ENCODE data around the gene YOD1.

YOD1 gene

GRCh38 chr1:207072233-207072632, 21.2 kb upstream of the YOD1 start:
- DNase-seq (ENCODE audit: low spot score): no peak

GRCh38 chr1:207071426-207071825, 20.4 kb upstream of the YOD1 start:
- DNase-seq (ENCODE audit: low spot score): no peak

- DNase-seq (ENCODE audit: low spot score): no peak
These were observed 19.8 kb upstream of the YOD1 start for GRCh38 chr1:207070811-207071210.

GRCh38 chr1:207069858-207070506, 19.0 kb upstream of the YOD1 start:
- no peak for DNase-seq (ENCODE audit: low spot score)

- no peak for DNase-seq (ENCODE audit: low spot score)
These were observed 18.1 kb upstream of the YOD1 start for GRCh38 chr1:207069061-207069460.

- no peak for DNase-seq (ENCODE audit: low spot score)
These were observed 16.7 kb upstream of the YOD1 start for GRCh38 chr1:207067665-207068064.

- DNase-seq (ENCODE audit: low spot score): no peak
These were observed 16.2 kb upstream of the YOD1 start for GRCh38 chr1:207067185-207067584.

- no peak for DNase-seq (ENCODE audit: low spot score)
These were observed 13.6 kb upstream of the YOD1 start for GRCh38 chr1:207064561-207064960.

GRCh38 chr1:207063014-207063413, 12.0 kb upstream of the YOD1 start:
- no peak for DNase-seq (ENCODE audit: low spot score)

- DNase-seq (ENCODE audit: low spot score): no peak
These were observed 11.1 kb upstream of the YOD1 start for GRCh38 chr1:207062058-207062457.

GRCh38 chr1:207060596-207060995, 9.6 kb upstream of the YOD1 start:
- no peak for DNase-seq (ENCODE audit: low spot score)

- DNase-seq (ENCODE audit: low spot score): no peak
These were observed 8.9 kb upstream of the YOD1 start for GRCh38 chr1:207059881-207060280.

- no peak for DNase-seq (ENCODE audit: low spot score)
These were observed 8.2 kb upstream of the YOD1 start for GRCh38 chr1:207058878-207059867.

GRCh38 chr1:207058252-207058651, 7.2 kb upstream of the YOD1 start:
- no peak for DNase-seq (ENCODE audit: low spot score)

GRCh38 chr1:207056673-207057072, 5.7 kb upstream of the YOD1 start:
- no peak for DNase-seq (ENCODE audit: low spot score)

GRCh38 chr1:207055386-207056001, 4.5 kb upstream of the YOD1 start:
- DNase-seq (ENCODE audit: low spot score): no peak

- DNase-seq (ENCODE audit: low spot score): no peak
These were observed 3.5 kb upstream of the YOD1 start for GRCh38 chr1:207054491-207054890.

- peak; percentile 90 for DNase-seq (ENCODE audit: low spot score)
These were observed 2.1 kb upstream of the YOD1 start, which contains the start of gene PFKFB2 for GRCh38 chr1:207052911-207053769. Gene PFKFB2 (plus strand): TSS chr1:207053275. CDS start chr1:207054718, 1,443 bp downstream.

- peak; percentile 87 for DNase-seq (ENCODE audit: low spot score)
These were observed 373 bp downstream of the YOD1 start for GRCh38 chr1:207050480-207051190.

- DNase-seq (ENCODE audit: low spot score): peak; percentile 64
These were observed 1.0 kb downstream of the YOD1 start for GRCh38 chr1:207049974-207050391.

- no peak for DNase-seq (ENCODE audit: low spot score)
These were observed 1.5 kb downstream of the YOD1 start for GRCh38 chr1:207049514-207049913.
